SK-N-MC (cell line): Measurements from ENCODE around the gene RNF166.

Experiments used
- DNase-seq: peaks from one replicate; pipeline ENCODE4 v3.0.0-alpha.2; 2011; ENCODE audit warnings: low read depth, low spot score
- H3K27ac ChIP-seq: fragments of 200-600 bp; sonication (generic); 2 replicates; pipeline ENCODE4 v1.5.1; 2016; ENCODE audit warnings: mixed run types
- H3K36me3 ChIP-seq: fragments of 200-600 bp; sonication (generic); 2 replicates; pipeline ENCODE4 v1.6.1; 2017; ENCODE audit warnings: antibody characterized with exemption, low read length, mixed read lengths; ENCODE audit not compliant: insufficient read depth
- H3K4me3 ChIP-seq: fragments of 200-600 bp; sonication (generic); 2 replicates; pipeline ENCODE4 v1.5.1; 2016
- H3K9ac ChIP-seq: fragments of 200-600 bp; sonication (generic); 2 replicates; pipeline ENCODE4 v1.8.0; 2017; ENCODE audit warnings: mixed run types, mixed read lengths; ENCODE audit not compliant: insufficient read length
- H3K9me3 ChIP-seq: fragments of 200-600 bp; sonication (generic); 2 replicates; pipeline ENCODE4 v1.6.1; 2017; ENCODE audit warnings: low read depth, mild to moderate bottlenecking, antibody characterized with exemption, low read length, moderate library complexity, mixed read lengths
- EZH2 ChIP-seq: fragments of 200-600 bp; sonication (generic); IDR thresholded peaks from one replicate; pipeline ENCODE4 v1.6.1; 2017; ENCODE audit warnings: antibody characterized with exemption
- FOXP2 ChIP-seq: optimal IDR thresholded peaks from 2 replicates; pipeline ENCODE3; 2011; ENCODE audit warnings: mild to moderate bottlenecking, moderate library complexity; ENCODE audit not compliant: insufficient read depth; ENCODE audit errors: extremely low read length, control extremely low read depth
- POLR2AphosphoS5 ChIP-seq: IDR thresholded peaks from 2 replicates; pipeline ENCODE4 v1.6.1; 2012; ENCODE audit warnings: mild to moderate bottlenecking, low read depth, low read length, borderline replicate concordance

Gene RNF166

GRCh38 chr16:88740727-88741055, 34.5 kb upstream of the RNF166 start:
- TF ChIP-seq POLR2AphosphoS5 = no peak
- no peak for TF ChIP-seq EZH2
- no peak for TF ChIP-seq FOXP2
- H3K9me3 ChIP-seq = no peaks in the 10 kb centered on the region
- DNase-seq = no peak
- no peak overlapping the region for H3K9ac ChIP-seq
- no peaks in the 10 kb centered on the region; the same call in 1 of the 2 replicates for H3K36me3 ChIP-seq
- H3K27ac ChIP-seq = no peak overlapping the region
- no peak overlapping the region for H3K4me3 ChIP-seq

DNA sequence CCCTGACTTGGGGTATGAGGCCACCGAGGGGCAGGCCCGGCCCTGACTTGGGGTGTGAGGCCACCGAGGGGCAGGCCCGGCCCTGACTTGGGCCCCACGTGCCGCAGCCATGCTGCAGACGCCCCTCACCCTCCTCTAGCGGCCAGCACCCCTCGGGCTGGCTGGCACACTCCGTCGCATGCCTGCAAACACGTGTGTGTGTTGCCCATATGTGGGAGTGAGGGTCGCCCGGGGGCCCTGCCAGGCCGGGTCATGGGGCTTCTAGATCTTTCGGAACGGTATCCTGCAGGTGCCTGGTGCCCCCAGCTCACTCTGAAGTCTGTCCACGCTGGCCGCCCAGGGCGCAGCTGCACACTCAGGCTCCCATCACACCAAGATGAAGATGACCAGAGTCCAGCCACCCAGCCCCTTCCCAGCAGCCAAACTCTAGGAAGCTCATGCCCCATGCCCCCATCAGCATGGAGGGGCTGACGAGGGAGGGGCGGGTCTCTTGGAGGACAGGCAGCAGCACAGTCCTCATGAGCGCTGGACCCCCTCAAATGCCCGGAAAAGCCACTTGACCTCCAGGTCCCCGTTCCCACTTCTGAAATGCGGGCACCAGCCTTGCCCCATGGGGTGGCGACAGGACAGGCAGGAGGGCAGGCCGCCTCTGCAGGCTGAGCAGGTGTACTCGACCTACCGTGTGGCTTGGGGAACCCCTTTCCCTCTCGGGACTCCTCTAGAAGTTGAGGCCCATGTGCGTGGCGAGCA, 33.9 kb upstream of the RNF166 start:
- Histone ChIP-seq H3K4me3 (no peak overlapping the region), H3K27ac (no peak overlapping the region), H3K36me3 (no peaks in the 10 kb centered on the region; the same call in 1 of the 2 replicates), H3K9ac (no peak overlapping the region), H3K9me3 (no peaks in the 10 kb centered on the region)
- DNase-seq = no peak
- TF ChIP-seq EZH2 (no peak), POLR2AphosphoS5 (no peak), FOXP2 (no peak)

- Histone ChIP-seq H3K4me3 (no peak overlapping the region), H3K9me3 (no peaks in the 10 kb centered on the region), H3K9ac (no peak overlapping the region), H3K36me3 (no peaks in the 10 kb centered on the region; the same call in 1 of the 2 replicates), H3K27ac (no peak overlapping the region)
- DNase-seq = no peak
- TF ChIP-seq POLR2AphosphoS5 (no peak), FOXP2 (no peak), EZH2 (no peak)
Measured at GRCh38 chr16:88739139-88739976, 33.1 kb upstream of the RNF166 start.

DNA sequence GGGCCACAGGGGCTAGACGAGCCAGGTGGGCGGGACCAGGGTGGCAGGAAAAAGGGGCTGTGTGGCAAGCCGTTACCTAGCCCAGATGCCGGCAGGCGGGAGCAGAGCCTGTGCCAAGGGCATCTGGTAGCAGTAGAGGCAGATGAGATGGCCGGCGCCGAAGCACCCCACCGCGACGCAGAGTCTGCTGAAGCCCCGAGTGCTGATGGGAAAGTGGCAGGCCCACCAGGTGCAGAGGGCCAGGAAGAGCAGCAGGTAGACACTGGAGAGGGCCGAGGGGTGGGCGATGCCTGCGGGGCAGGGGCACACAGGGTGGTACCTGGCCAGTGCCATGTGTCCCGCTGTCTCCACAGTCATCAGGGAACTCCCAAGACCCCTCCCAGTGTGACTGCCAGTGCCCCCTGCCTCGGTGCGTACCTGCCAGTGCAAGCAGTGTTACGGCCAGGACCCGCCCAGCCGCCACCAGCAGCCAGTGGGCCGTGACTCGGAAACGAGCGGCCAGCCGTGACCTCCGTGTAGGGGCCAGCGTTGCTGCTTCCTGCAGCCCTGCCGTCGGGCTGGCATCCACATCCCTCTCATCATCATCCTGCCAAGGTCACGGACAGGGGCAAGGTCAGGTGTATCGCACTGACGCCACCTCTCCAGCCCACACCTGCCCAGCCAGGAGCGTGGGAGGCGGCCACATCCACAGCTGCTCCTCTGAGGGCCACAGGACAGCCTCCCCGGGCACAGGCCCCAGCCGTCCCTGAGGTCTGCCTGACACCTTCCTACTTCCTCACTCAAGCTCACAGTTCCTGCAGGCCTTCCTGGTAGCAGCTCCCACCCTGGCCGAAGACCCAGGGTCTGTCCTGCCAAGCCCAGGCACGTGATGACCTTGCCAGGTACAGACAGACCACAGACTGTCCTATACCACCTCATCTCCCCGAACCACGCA, 32.2 kb upstream of the RNF166 start:
- H3K36me3 ChIP-seq = no peaks in the 10 kb centered on the region; the same call in 1 of the 2 replicates
- no peak overlapping the region for H3K4me3 ChIP-seq
- no peak overlapping the region for H3K9ac ChIP-seq
- no peak for TF ChIP-seq FOXP2
- TF ChIP-seq POLR2AphosphoS5 = no peak
- TF ChIP-seq EZH2 = no peak
- no peak for DNase-seq
- H3K27ac ChIP-seq = no peak overlapping the region
- H3K9me3 ChIP-seq = no peaks in the 10 kb centered on the region

GRCh38 chr16:88737298-88738150, 31.3 kb upstream of the RNF166 start:
- DNase-seq = no peak

DNA sequence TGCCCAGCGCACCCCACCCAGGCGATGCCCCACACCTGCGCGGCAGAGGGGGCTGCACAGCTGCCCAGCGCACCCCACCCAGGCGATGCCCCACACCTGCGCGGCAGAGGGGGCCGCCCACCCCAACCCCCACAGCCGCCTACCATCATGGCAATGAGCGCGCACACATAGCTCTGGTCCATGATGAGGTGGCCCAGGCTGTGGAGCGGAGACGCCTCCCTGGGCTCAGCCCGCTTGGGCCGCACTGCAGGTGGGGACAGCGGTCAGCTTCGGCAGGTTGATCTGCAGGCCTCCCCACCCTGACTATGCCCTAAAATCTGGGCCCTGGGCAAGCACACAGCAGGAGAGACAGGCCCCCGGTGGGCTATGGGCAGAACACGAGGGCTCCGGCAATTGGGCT, 30.3 kb upstream of the RNF166 start:
- no peaks in the 10 kb centered on the region for H3K9me3 ChIP-seq
- no peak overlapping the region for H3K4me3 ChIP-seq
- no peak for DNase-seq
- no peaks in the 10 kb centered on the region; the same call in 1 of the 2 replicates for H3K36me3 ChIP-seq
- no peak for TF ChIP-seq FOXP2
- no peak for TF ChIP-seq POLR2AphosphoS5
- no peak for TF ChIP-seq EZH2
- H3K9ac ChIP-seq = no peak overlapping the region
- no peak overlapping the region for H3K27ac ChIP-seq

More at GRCh38 chr16:88737298-88738150, 31.3 kb upstream of the RNF166 start:
- H3K9me3 ChIP-seq = no peaks in the 10 kb centered on the region
- H3K4me3 ChIP-seq = no peak overlapping the region
- H3K27ac ChIP-seq = no peak overlapping the region
- no peak overlapping the region for H3K9ac ChIP-seq
- no peak for TF ChIP-seq POLR2AphosphoS5
- TF ChIP-seq EZH2 = no peak
- TF ChIP-seq FOXP2 = no peak
- H3K36me3 ChIP-seq = no peaks in the 10 kb centered on the region; the same call in 1 of the 2 replicates

DNA sequence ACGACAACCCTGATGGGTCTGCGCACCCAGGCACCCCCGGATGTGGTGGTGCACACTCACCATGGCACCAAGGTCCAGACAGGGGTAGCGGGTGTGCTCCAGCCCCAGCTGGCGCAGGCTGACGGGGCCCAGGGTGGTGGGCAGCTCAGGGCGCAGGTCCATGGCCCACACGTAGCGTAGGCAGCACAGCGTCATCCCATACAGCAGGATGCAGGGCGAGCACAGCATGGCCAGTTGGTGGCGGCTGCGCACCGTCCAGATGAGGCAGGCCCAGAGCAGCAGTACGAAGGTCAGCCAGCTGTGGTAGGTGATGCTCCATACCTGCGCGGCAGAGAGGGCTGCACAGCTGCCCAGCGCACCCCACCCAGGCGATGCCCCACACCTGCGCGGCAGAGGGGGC, 29.9 kb upstream of the RNF166 start:
- no peak overlapping the region for H3K27ac ChIP-seq
- H3K4me3 ChIP-seq = no peak overlapping the region
- no peaks in the 10 kb centered on the region for H3K9me3 ChIP-seq
- H3K9ac ChIP-seq = no peak overlapping the region
- DNase-seq = no peak
- no peak for TF ChIP-seq FOXP2
- no peak for TF ChIP-seq EZH2
- no peak for TF ChIP-seq POLR2AphosphoS5
- no peaks in the 10 kb centered on the region; the same call in 1 of the 2 replicates for H3K36me3 ChIP-seq
